HEK293 (cell line): ENCODE results near the gene TEC.

Experiments used
- ATF2 ChIP-seq: fragments of 450-650 bp; formaldehyde crosslinking; IDR thresholded peaks from 2 replicates; pipeline ENCODE4 v1.5.1; 2016; ENCODE audit warnings: missing biosample characterization, missing genetic modification characterization, low read depth
- GLI4 ChIP-seq: fragments of 450-650 bp; formaldehyde crosslinking; IDR thresholded peaks from 2 replicates; pipeline ENCODE4 v1.5.1; 2016; ENCODE audit warnings: missing biosample characterization, missing genetic modification characterization
- GLIS1 ChIP-seq: fragments of 450-650 bp; formaldehyde crosslinking; IDR thresholded peaks from 2 replicates; pipeline ENCODE4 v1.5.1; 2016; ENCODE audit warnings: missing biosample characterization, missing genetic modification characterization
- HOXC10 ChIP-seq: sonication (generic); formaldehyde crosslinking; IDR thresholded peaks from 2 replicates; pipeline ENCODE4 v1.8.1; 2023; ENCODE audit warnings: mild to moderate bottlenecking, missing genetic modification reagents
- KLF7 ChIP-seq: fragments of 450-650 bp; formaldehyde crosslinking; IDR thresholded peaks from 2 replicates; pipeline ENCODE4 v1.5.1; 2016; ENCODE audit warnings: missing biosample characterization, missing genetic modification characterization, borderline replicate concordance
- OSR2 ChIP-seq: fragments of 450-650 bp; formaldehyde crosslinking; IDR thresholded peaks from 2 replicates; pipeline ENCODE4 v1.5.1; 2016; ENCODE audit warnings: missing biosample characterization, missing genetic modification characterization
- SCRT1 ChIP-seq: fragments of 450-650 bp; formaldehyde crosslinking; IDR thresholded peaks from 2 replicates; pipeline ENCODE4 v1.5.1; 2016; ENCODE audit warnings: missing biosample characterization, missing genetic modification characterization, borderline replicate concordance
- SP7 ChIP-seq: fragments of 450-650 bp; formaldehyde crosslinking; IDR thresholded peaks from 2 replicates; pipeline ENCODE4 v1.5.1; 2016; ENCODE audit warnings: missing biosample characterization, missing genetic modification characterization
- TRIM28 ChIP-seq: IDR thresholded peaks from 2 replicates; pipeline ENCODE4 v1.6.1; 2011; ENCODE audit warnings: low read length, control low read depth, borderline replicate concordance
- TSHZ1 ChIP-seq: fragments of 450-650 bp; formaldehyde crosslinking; IDR thresholded peaks from 2 replicates; pipeline ENCODE4 v1.5.1; 2016; ENCODE audit warnings: missing biosample characterization, missing genetic modification characterization, borderline replicate concordance
- ZBTB1 ChIP-seq: fragments of 450-650 bp; formaldehyde crosslinking; IDR thresholded peaks from 2 replicates; pipeline ENCODE4 v1.5.1; 2016; ENCODE audit warnings: missing biosample characterization, missing genetic modification characterization
- ZBTB11 ChIP-seq: fragments of 450-650 bp; formaldehyde crosslinking; conservative IDR thresholded peaks from 2 replicates; pipeline ENCODE4 v1.5.1; 2016; ENCODE audit warnings: low read depth, missing biosample characterization, missing genetic modification characterization
- ZNF112 ChIP-seq: fragments of 450-650 bp; formaldehyde crosslinking; IDR thresholded peaks from 2 replicates; pipeline ENCODE4 v1.5.0; 2017; ENCODE audit warnings: missing biosample characterization, missing genetic modification characterization
- ZNF140 ChIP-seq: fragments of 450-650 bp; formaldehyde crosslinking; IDR thresholded peaks from 2 replicates; pipeline ENCODE4 v1.5.1; 2016; ENCODE audit warnings: missing biosample characterization, missing genetic modification characterization
- ZNF146 ChIP-seq: fragments of 450-650 bp; formaldehyde crosslinking; IDR thresholded peaks from 2 replicates; pipeline ENCODE4 v1.5.1; 2016; ENCODE audit warnings: missing biosample characterization, missing genetic modification characterization
- ZNF175 ChIP-seq: fragments of 450-650 bp; formaldehyde crosslinking; IDR thresholded peaks from 2 replicates; pipeline ENCODE4 v1.5.1; 2016; ENCODE audit warnings: missing biosample characterization, missing genetic modification characterization
- ZNF2 ChIP-seq: fragments of 450-650 bp; formaldehyde crosslinking; IDR thresholded peaks from 2 replicates; pipeline ENCODE4 v1.5.1; 2016; ENCODE audit warnings: missing biosample characterization, missing genetic modification characterization
- ZNF202 ChIP-seq: fragments of 450-650 bp; formaldehyde crosslinking; IDR thresholded peaks from 2 replicates; pipeline ENCODE4 v1.5.1; 2016; ENCODE audit warnings: missing biosample characterization, missing genetic modification characterization, borderline replicate concordance
- ZNF223 ChIP-seq: fragments of 450-650 bp; formaldehyde crosslinking; IDR thresholded peaks from 2 replicates; pipeline ENCODE4 v1.5.1; 2016; ENCODE audit warnings: missing biosample characterization, missing genetic modification characterization
- ZNF248 ChIP-seq: fragments of 450-650 bp; formaldehyde crosslinking; IDR thresholded peaks from 2 replicates; pipeline ENCODE4 v1.5.1; 2017; ENCODE audit warnings: missing biosample characterization, missing genetic modification characterization
- ZNF311 ChIP-seq: fragments of 450-650 bp; formaldehyde crosslinking; IDR thresholded peaks from 2 replicates; pipeline ENCODE4 v1.5.1; 2017; ENCODE audit warnings: missing biosample characterization, missing genetic modification characterization, borderline replicate concordance
- ZNF335 ChIP-seq: fragments of 450-650 bp; formaldehyde crosslinking; conservative IDR thresholded peaks from 2 replicates; pipeline ENCODE4 v1.5.1; 2016; ENCODE audit warnings: missing biosample characterization, missing genetic modification characterization
- ZNF341 ChIP-seq: fragments of 450-650 bp; formaldehyde crosslinking; IDR thresholded peaks from 2 replicates; pipeline ENCODE4; 2016; ENCODE audit warnings: low read depth, missing biosample characterization, missing genetic modification characterization
- ZNF362 ChIP-seq: fragments of 450-650 bp; formaldehyde crosslinking; IDR thresholded peaks from 2 replicates; pipeline ENCODE4 v1.5.1; 2016; ENCODE audit warnings: missing biosample characterization, missing genetic modification characterization
- ZNF513 ChIP-seq: fragments of 450-650 bp; IDR thresholded peaks from 2 replicates; pipeline ENCODE4 v1.5.1; 2018; ENCODE audit warnings: missing biosample characterization, missing genetic modification characterization
- ZNF514 ChIP-seq: fragments of 450-650 bp; formaldehyde crosslinking; IDR thresholded peaks from 2 replicates; pipeline ENCODE4 v1.5.1; 2016; ENCODE audit warnings: missing biosample characterization, missing genetic modification characterization
- ZNF521 ChIP-seq: fragments of 450-650 bp; formaldehyde crosslinking; IDR thresholded peaks from 2 replicates; pipeline ENCODE4 v1.5.1; 2017; ENCODE audit warnings: missing biosample characterization, mild to moderate bottlenecking, missing genetic modification characterization
- ZNF571 ChIP-seq: fragments of 450-650 bp; formaldehyde crosslinking; IDR thresholded peaks from 2 replicates; pipeline ENCODE4 v1.5.0; 2017; ENCODE audit warnings: missing biosample characterization, missing genetic modification characterization
- ZNF645 ChIP-seq: fragments of 450-650 bp; formaldehyde crosslinking; IDR thresholded peaks from 2 replicates; pipeline ENCODE4; 2016; ENCODE audit warnings: missing biosample characterization, missing genetic modification characterization
- ZNF76 ChIP-seq: fragments of 450-650 bp; formaldehyde crosslinking; IDR thresholded peaks from 2 replicates; pipeline ENCODE4; 2016; ENCODE audit warnings: low read depth, missing biosample characterization, missing genetic modification characterization, borderline replicate concordance
- ZNF792 ChIP-seq: fragments of 450-650 bp; formaldehyde crosslinking; IDR thresholded peaks from 2 replicates; pipeline ENCODE4 v1.5.1; 2016; ENCODE audit warnings: missing biosample characterization, missing genetic modification characterization

The TEC gene

GRCh38 chr4:48195374-48195773, 74.3 kb downstream of the TEC start (continued):
- TF ChIP-seq ZNF362 (tag by site-specific recombination): no peak
- TF ChIP-seq ZNF645: no peak
- no peak for TF ChIP-seq ZNF513 (tag by site-specific recombination)
- TF ChIP-seq GLI4 (tag by site-specific recombination): no peak
- TF ChIP-seq ZNF140 (tag by site-specific recombination): no peak
- peak; percentile 17; the same call in 1 of the 2 replicates for TF ChIP-seq SCRT1 (tag by site-specific recombination)
- no peak for TF ChIP-seq ZNF76 (tag by site-specific recombination)
- TF ChIP-seq ZBTB1 (tag by site-specific recombination): no peak
- TF ChIP-seq SP7 (tag by site-specific recombination): peak; percentile 68
- TF ChIP-seq KLF7 (tag by site-specific recombination): no peak
- no peak for TF ChIP-seq ZNF571 (tag by site-specific recombination)
- no peak for TF ChIP-seq GLIS1 (tag by site-specific recombination)
- peak; percentile 64 for TF ChIP-seq TSHZ1
- TF ChIP-seq TRIM28: peak; percentile 60; the same call in 1 of the 2 replicates
- no peak for TF ChIP-seq ZNF2 (tag by site-specific recombination)
- no peak for TF ChIP-seq ZNF521 (tag by site-specific recombination)
- no peak for TF ChIP-seq ATF2 (tag by site-specific recombination)
- TF ChIP-seq ZNF514 (tag by site-specific recombination): no peak
- TF ChIP-seq ZNF146 (tag by site-specific recombination): no peak
- TF ChIP-seq ZNF792 (tag by site-specific recombination): no peak
- TF ChIP-seq ZNF341 (tag by site-specific recombination): no peak
- TF ChIP-seq ZNF175: no peak
- TF ChIP-seq HOXC10: no peak
- TF ChIP-seq ZNF311 (tag by site-specific recombination): no peak
- no peak for TF ChIP-seq ZBTB11 (tag by site-specific recombination)
- no peak for TF ChIP-seq ZNF248 (tag by site-specific recombination)
- no peak for TF ChIP-seq ZNF335 (tag by site-specific recombination)
- TF ChIP-seq ZNF112 (tag by site-specific recombination): no peak
- no peak for TF ChIP-seq ZNF223
- TF ChIP-seq ZNF202: no peak
- peak; percentile 85 for TF ChIP-seq OSR2 (tag by site-specific recombination)
